LoVo (cell line): Measurements from ENCODE around the gene ACOX3.

Source experiments
- DNase-seq: peaks from one replicate; pipeline ENCODE4 v3.0.0-alpha.2; 2016; ENCODE audit warnings: low spot score

ACOX3 gene

DNA sequence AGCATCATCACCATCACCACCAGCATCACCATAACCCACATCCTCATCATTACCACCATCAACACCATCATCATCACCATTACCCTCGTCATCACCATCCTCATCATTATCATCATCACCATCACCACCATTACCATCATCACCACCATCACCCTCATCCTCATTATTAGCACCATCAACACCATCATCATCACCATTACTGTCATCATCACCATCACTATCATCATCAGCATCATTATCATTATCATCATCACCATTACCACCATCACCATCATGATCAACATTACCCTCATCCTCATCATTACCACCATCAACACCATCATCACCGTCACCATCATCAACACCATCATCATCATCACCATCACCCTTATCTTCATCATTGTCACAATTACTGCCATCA lies 119.3 kb downstream of the ACOX3 start:
- DNase-seq: no peak

DNA sequence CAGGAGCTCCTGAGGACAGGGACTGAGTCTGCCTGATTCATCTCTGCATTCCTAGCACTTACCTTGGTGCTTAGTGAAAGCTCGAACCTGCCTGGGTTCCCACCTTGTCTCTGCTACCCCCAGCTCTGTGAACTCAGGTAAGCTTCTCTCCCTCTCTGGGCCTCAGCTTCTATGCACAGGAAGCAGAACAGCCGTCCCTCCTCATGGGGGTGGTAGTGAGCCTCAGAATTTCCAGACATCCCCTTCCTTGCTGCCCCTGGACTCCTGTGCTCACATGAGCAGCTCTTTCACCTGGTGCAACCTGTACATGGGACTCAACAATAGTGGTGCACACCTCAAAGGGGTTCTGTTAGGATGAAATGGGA lies 120.2 kb downstream of the ACOX3 start:
- DNase-seq: no peak

- DNase-seq: no peak
Measured at GRCh38 chr4:8319731-8320385, 120.7 kb downstream of the ACOX3 start.

- DNase-seq: no peak
Measured at GRCh38 chr4:8319061-8319460, 121.5 kb downstream of the ACOX3 start.

- DNase-seq: no peak
Measured at GRCh38 chr4:8318509-8318908, 122.0 kb downstream of the ACOX3 start.

GRCh38 chr4:8317474-8317873 lies 123.0 kb downstream of the ACOX3 start:
- DNase-seq: no peak

DNA sequence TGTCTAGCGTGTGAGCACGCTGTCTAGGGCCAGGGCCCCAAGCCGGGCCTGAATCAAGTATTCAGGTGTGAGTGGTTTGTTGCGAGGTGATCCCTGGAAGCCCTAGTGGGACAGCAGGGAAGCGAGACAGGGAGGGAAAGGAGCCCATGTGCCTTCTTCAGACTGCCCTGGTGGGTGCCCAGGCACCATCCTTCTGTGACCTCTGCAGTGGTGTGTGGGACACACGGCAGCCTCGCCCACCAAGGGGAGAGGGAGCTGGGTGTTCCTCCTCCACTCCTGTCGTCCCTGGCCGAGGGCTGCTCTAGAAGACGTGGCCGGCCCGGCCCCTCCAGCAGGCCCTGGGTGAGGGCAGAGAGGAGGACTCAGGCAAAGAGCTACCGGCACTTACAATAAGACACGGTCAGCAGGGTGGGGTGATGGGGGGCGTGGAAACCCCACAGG lies 123.6 kb downstream of the ACOX3 start:
- no peak for DNase-seq
